CD1c-positive myeloid dendritic cell (primary cell): Measurements from ENCODE around the gene SMG6.
"Not testable (repeated sequence)": the region's sequence is repeated elsewhere in the genome, so short reads cannot be mapped to it uniquely, and the experiment has no call there.

Experiments
- DNase-seq: peaks from one replicate; pipeline ENCODE4 v3.0.0-alpha.2; 2016; ENCODE audit errors: extremely low spot score

The SMG6 gene

GRCh38 chr17:2304931-2305330, 1.3 kb upstream of the SMG6 start:
- DNase-seq = peak; percentile 53

DNA sequence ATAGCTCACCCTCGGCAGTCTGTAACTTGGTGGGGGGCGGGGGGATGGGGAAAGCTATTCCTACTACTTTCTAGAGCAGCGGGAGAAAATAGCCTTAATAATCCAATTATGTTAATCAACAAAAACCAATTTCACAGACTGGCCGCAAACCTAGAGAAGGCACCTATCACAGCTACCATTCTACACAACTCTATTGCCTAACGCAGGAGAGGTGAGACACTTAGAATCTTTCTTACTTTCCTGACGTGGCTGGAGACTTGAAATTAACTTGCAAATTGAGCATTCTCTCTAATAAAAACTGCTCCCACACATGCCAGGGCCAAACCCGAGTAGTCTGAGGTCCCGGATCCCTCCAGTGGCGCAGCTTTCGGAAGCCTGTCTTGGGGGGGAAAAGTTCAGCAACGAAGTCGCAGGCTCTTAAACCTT, 794 bp downstream of the SMG6 start:
- DNase-seq = no peak

DNA sequence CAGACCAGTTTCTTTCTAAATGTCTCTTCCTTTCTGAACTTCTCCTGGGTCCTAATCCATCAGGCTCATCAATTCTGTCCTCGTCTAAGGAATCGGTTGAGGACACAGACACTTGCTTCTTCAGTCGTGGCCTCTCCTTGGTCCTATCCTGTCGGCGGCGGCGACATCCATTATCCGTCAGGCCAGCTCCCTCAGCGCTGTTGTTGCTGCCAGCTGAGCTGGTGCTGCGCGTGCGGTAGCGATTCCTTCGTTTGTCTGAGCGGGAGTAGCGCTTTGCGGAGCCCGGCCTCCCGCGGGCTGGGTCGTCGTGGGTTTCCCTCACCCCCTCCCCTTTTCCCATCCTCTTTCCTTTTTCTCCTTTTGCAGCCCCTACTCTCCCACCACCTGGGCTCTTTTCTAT, 3.8 kb downstream of the SMG6 start:
- no peak for DNase-seq

GRCh38 chr17:2299136-2299535, 4.4 kb downstream of the SMG6 start:
- DNase-seq = no peak

DNA sequence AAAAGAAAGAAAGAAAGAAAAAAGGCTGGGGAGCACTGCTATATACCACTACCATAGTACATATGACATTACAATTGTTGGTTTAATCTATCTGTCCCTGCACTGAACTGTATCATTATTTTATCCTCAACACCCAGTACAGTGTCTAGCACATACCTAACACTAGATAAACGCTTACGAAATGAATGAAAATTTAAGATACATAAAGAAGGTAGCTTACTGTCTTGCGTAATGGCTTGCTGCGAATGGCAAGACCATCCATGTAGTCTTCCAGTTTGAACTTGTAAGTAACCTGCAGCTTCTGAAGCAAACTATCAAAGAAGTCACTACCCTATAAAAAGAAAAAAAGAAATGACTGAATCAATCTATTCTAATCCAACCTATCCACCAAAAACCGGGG, 6.6 kb downstream of the SMG6 start:
- no peak for DNase-seq

DNA sequence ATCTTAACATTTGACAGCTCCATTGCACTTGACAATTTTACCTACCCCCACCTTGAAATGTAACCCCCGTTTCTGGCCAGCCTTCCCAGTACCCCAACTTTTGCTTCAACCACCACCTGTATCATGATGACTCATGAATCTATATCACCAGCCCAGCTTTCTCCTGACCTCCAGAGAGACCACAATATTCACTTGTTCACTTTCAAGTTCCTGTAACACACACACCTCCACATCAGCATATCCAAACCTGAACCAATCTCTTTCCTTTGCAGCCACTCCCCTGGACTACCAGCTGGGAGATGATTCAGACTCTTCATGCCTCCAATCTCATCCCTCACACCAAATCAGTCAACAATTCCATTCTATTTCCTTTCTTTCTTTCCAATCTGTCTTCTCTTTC, 8.0 kb downstream of the SMG6 start:
- no peak for DNase-seq

GRCh38 chr17:2292100-2292499, 11.5 kb downstream of the SMG6 start:
- no peak for DNase-seq

DNA sequence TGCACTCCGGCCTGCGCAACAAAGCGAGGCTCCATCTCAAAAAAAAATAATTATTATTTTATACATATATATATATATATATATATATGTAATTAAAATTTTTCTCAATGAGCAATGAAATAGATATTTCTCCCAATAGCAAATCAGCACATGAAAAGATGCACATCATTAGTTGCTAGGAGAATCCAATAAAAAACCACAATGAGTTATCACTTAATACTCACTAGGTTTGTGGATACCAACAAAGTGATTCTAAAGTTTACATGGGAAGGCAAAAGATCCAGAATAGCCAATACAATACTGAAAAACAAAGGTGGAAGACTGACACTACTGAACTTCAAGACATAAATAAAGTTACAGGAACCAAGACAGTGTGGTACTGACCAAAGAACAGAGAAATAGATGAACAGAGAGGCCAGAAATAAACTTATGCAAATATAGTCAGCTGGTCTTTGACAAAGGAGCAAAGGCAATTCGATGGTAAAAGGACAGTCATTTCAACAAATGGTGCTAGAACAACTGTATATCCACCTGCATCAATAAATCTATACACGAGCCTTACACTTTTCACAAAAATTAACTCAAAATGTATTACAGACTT, 13.6 kb downstream of the SMG6 start:
- DNase-seq = no peak

GRCh38 chr17:2283302-2283701, 20.3 kb downstream of the SMG6 start:
- DNase-seq = no peak

GRCh38 chr17:2282297-2282873, 21.2 kb downstream of the SMG6 start:
- peak; percentile 75 for DNase-seq

DNA sequence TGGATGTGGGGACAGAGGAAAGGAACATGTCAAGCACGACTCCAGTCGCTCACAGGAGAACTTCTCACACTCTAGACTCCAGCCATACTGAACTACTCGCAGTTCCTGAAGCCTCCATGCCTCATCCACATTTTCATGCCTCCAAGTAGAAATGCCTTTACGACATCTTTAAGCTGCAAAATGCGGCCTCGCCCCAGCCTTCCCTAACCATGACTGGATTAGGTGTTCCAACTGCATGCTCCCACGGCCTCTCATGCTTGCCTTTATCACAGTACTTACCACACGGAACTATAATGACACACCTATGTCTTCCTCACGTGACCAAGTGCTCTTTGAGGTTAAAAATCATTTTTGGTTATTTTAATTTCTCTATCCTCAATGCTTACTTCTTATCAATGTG, 23.9 kb downstream of the SMG6 start:
- no peak for DNase-seq

DNA sequence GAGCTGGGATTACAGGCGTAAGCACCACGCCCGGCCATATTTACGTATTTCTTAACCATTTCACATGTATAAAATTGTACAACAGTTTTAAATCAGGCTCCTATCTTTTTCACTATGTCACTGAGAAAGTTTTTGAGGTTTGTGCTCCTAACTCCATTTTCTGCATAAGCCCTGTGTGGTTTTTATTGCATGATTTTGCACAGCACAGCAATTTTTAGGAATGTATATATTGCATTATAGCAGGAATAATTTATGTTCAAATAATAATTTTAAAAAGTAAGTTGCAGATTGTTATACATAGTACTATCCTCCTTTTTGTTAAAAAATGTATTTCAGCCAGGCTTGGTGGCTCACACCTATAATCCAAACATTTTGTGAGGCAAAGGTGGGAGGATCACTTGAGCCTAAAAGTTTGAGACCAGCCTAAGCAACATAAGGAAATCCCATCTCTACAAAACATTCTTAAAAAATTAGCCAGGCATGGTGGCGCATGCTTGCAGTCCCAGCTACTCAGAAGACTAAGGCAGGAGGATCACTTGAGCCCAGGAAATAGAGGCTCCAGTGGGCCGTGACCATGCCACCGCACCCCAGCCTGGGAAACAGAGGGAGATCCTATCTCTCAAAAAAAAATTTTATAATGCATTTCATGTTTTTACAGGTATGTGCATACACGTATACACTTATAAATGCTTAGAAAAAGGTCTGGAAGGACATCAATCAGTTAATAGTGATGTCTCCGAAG, 26.0 kb downstream of the SMG6 start:
- DNase-seq = no peak

- no peak for DNase-seq
Observed at GRCh38 chr17:2275722-2276121, 27.9 kb downstream of the SMG6 start.

- no peak for DNase-seq
Observed at GRCh38 chr17:2274414-2274813, 29.2 kb downstream of the SMG6 start.

GRCh38 chr17:2271985-2272702, 31.4 kb downstream of the SMG6 start:
- DNase-seq = no peak

DNA sequence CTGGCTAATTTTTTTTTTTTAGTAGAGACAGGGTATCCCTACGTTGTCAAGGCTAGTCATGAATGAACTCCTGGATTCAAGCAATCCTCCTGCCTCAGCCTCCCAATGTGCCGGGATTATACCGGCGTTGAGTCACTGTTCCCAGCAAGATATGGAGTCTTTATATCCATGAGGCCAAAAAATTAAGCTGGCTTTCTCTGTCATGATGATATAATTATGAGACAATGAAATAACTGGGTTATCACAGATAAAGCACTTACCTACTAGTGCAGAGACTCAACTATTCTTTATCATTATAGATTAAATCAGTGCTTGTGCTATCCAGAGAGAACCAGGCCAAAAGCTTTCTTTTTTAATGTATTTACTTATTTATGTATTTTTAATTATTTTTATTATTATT, 36.2 kb downstream of the SMG6 start:
- no peak for DNase-seq

GRCh38 chr17:2266865-2267228, 36.7 kb downstream of the SMG6 start:
- no peak for DNase-seq

DNA sequence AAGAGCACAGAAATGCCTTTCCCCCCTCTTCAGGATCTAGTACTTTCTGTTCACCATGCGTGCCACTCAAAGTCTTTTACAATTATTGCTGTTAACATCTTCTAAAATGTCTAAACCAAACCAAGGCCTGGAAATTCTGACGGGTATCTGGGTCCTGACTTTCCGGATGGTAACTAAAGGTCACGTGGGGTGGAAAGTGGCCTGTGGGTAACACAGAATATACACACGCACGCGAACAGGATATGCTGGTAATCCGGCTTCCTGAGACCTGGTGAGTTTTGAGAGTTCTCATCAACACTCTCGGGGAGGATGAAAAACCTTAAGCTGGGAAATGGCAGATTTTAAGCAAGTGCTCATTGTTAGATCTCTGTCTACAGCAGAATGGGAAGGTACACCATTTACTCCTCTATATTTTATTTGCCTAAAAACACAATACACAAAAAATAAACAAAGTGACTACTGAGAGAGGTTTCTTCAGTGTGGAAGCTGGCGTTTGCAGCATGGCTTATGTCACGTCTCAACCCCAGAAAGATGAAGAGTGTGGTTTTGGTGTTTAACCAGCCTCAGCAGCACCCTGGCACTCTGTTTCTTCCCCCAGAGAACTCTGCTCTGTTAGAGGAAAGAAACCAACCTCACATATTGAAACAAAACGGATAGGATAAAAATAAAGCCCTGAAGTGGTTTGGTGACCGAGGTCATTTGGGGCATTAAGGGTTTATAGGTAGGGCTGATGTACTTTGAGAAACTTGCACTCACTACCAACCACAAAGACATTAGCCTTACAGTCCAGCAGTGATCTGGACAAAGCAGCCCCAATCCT, 37.3 kb downstream of the SMG6 start:
- DNase-seq = peak; percentile 73

DNA sequence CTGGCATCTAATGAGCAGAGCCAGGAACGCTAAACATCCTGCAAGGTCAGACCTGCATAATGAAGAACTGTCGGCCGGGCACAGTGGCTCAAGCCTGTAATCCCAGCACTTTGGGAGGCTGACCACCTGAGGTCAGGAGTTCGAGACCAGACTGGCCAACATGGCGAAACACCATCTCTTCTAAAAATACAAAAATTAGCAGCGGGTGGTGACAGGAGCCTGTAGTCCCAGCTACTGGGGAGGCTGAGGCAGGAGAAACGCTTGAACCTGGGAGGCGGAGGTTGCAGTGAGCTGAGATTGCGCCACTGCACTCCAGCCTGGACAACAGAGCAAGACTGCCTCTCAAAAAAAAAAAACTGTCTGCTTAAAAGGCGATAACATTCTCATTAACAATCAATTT, 38.4 kb downstream of the SMG6 start:
- not testable (repeated sequence) for DNase-seq

DNA sequence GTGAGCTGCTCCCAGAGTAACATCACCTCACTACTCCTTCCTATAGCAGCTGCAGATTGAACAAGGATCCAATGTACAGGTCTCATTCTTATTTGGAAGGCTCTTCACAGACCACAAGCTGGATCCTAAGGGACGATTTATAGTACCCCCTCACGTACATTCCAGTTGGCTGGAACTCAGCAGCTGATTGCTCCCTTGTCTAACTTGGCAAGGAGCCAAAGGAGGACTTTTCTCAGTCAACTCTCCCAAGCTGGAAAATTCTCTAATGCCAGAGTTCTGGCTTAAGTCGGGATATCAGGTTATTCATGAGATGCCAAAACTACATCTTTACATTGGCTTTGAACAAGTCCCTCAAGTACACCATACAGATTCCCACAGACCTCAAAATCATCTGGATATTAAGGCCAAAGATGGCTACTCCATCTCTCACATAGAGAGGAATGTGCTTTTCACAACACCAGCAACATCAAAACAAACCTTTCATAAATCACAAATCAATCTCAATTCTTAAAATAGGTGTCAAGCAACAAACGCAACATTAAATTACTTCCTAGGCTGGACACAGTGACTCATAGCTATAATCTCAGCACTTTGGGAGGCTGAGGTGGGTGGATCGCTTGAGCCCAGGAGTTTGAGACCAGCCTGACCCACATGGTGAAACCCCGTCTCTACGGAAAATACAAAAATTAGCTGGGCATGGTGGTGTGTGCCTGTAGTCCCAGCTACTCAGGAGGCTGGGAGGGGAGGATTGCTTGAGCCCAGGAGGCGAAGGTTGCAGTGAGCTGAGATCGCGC, 39.3 kb downstream of the SMG6 start:
- DNase-seq = no peak
